Measurements from ENCODE around the gene ZNF304. TPM values are rescaled to one million over a fixed set of nuclear protein-coding genes. Genes with fewer than 3 reads are reported as not detected.

The ZNF304 gene
- 6.2 and 6.5 TPM in 2 replicates for total RNA-seq (2022)
- Bru-seq, nascent RNA = percentile 65 among the genes with signal in this experiment
- percentile 64 among the genes with signal in this experiment for BruChase-seq, experiment 1, labeled RNA remaining after a 6-hour chase
- percentile 79 among the genes with signal in this experiment for BruChase-seq, experiment 2, labeled RNA remaining after a 2-hour chase
- long read RNA-seq, full-length matches to known transcripts = 3 of 4 reads
- long read RNA-seq, partial matches to known transcripts = 0 of 4 reads
- long read RNA-seq, other reads (novel, unspliced or antisense) = 1 of 4 reads

DNA sequence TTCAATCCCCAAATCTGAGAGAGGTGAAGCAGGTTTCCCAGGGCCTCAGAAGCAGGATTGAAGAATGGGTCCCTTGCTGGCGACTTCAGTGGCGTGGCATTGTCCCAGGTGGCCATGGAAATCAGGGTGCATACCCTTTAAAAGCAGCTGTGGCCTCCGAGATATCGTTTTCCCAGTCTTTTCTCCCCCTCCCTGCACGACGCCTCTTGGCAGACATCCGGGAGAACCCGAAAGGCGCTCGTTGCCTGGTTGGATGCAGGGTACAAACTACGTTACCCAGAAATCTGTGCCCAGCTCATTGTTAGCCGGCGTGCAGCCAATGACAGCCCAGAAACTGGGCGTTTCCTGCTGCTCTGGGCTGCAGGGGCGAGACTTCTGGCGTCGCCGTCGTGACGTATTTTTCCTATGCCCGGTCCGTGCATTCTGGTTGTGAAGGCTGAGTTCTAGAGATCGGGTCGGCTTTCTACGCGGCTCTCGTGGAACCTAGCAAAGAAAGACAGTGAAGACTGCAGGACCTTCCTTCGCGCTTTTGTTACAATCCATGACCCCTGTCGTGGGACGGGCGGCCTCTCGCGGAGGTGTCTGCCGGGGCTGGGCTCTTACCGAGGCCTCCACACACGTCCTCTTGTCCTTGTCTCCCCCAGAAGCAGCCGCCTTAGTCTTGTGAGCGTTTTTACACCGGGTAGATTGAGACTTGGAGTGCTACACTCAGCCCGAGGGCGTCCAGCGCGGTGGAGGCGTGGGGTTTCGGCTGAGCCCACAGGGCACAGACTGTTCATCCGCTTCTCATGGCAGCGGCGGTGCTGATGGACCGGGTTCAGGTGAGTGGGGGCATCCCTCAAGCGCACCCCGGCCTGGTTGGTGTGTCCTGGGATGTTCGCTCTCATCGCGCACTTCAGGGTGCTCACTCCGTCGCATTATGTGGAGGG, at the start of gene ZNF304:
Gene ZNF304 (plus strand): TSS at position 395 of the 929 bp plus-strand sequence. CDS start 394 bp downstream, at position 789.
- CTCF ChIA-PET = no interaction called here

DNA sequence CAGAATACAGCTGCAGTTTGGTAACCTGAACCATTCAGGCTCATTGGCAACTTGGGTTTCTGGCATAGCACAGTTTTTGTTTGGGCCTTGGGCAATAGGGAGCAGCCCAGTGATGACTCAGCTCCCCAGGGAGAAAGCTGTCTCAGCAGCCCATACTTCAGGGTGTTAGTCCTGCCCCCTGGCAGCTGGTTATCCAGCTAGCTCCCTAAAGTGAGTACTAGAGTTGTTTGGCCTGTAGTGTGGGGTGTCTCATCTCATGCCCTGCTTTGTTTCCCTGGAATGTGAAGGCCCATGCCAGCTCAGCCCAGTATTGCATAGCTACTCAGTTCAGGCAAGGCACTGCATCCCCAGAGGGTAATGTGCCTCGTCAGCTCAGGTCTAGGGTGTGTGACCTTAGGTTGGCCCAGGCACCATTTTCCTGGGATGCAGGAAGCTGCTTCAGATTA, 49.0 kb upstream of the ZNF304 start:
- Mint-ChIP-seq H3K4me1 (ENCODE audit: low read depth, unreplicated experiment) (no peaks in the 10 kb centered on the region), H3K9me3 (ENCODE audit: low read depth, unreplicated experiment) (peaks cover 21% of the 10 kb centered on the region), H3K27ac (ENCODE audit: unreplicated experiment) (peak overlapping the region; percentile 17), H3K36me3 (ENCODE audit: insufficient read depth, unreplicated experiment) (peaks cover 84% of the 10 kb centered on the region), H3K27me3 (ENCODE audit: unreplicated experiment) (no peaks in the 10 kb centered on the region), H3K4me3 (ENCODE audit: low read depth, unreplicated experiment) (no peak overlapping the region)
- intact Hi-C loops (cut with micrococcal nuclease; ENCODE audit: unreplicated experiment) = no loop called here
- TF ChIP-seq, protein P1, sequence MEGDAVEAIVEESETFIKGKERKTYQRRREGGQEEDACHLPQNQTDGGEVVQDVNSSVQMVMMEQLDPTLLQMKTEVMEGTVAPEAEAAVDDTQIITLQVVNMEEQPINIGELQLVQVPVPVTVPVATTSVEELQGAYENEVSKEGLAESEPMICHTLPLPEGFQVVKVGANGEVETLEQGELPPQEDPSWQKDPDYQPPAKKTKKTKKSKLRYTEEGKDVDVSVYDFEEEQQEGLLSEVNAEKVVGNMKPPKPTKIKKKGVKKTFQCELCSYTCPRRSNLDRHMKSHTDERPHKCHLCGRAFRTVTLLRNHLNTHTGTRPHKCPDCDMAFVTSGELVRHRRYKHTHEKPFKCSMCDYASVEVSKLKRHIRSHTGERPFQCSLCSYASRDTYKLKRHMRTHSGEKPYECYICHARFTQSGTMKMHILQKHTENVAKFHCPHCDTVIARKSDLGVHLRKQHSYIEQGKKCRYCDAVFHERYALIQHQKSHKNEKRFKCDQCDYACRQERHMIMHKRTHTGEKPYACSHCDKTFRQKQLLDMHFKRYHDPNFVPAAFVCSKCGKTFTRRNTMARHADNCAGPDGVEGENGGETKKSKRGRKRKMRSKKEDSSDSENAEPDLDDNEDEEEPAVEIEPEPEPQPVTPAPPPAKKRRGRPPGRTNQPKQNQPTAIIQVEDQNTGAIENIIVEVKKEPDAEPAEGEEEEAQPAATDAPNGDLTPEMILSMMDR (IDR thresholded peaks at IDR 0.05; ENCODE audit: unreplicated experiment) = no peak
- no TSS peak for BruUV-seq (replicated peaks)
- DNase-seq = no peak
- CTCF ChIA-PET = no interaction called here

More for the DNA sequence above, at the start of gene ZNF304:
- Mint-ChIP-seq H3K9me3 (ENCODE audit: low read depth, unreplicated experiment) (peaks cover 20% of the 10 kb centered on the region), H3K27me3 (ENCODE audit: unreplicated experiment) (no peaks in the 10 kb centered on the region), H3K4me3 (ENCODE audit: low read depth, unreplicated experiment) (peak within 1 kb of the TSS; percentile 88), H3K4me1 (ENCODE audit: low read depth, unreplicated experiment) (peaks cover 13% of the 10 kb centered on the region), H3K27ac (ENCODE audit: unreplicated experiment) (peak within 1 kb of the TSS; percentile 83), H3K36me3 (ENCODE audit: insufficient read depth, unreplicated experiment) (peaks cover 20% of the 10 kb centered on the region)
- BruUV-seq (replicated peaks) = TSS peak; percentile 54
- peak; percentile 84 for DNase-seq
- intact Hi-C loops (cut with micrococcal nuclease; ENCODE audit: unreplicated experiment) = no loop called here
- TF ChIP-seq, protein P1 (IDR thresholded peaks at IDR 0.05; ENCODE audit: unreplicated experiment) = no peak

- peaks cover 16% of the 10 kb centered on the region for H3K9me3 Mint-ChIP-seq (ENCODE audit: low read depth, unreplicated experiment)
- CTCF ChIA-PET = no interaction called here
- TF ChIP-seq, protein P1 (IDR thresholded peaks at IDR 0.05; ENCODE audit: unreplicated experiment) = no peak
- H3K27ac Mint-ChIP-seq (ENCODE audit: unreplicated experiment) = peak overlapping the region; percentile 17
- H3K4me1 Mint-ChIP-seq (ENCODE audit: low read depth, unreplicated experiment) = no peaks in the 10 kb centered on the region
- H3K36me3 Mint-ChIP-seq (ENCODE audit: insufficient read depth, unreplicated experiment) = peaks cover 76% of the 10 kb centered on the region
- no peak for DNase-seq
- no peaks in the 10 kb centered on the region for H3K27me3 Mint-ChIP-seq (ENCODE audit: unreplicated experiment)
- BruUV-seq (replicated peaks) = no TSS peak
- no peak overlapping the region for H3K4me3 Mint-ChIP-seq (ENCODE audit: low read depth, unreplicated experiment)
- intact Hi-C loops (cut with micrococcal nuclease; ENCODE audit: unreplicated experiment) = no loop called here
Observed at GRCh38 chr19:57302727-57303401, 48.2 kb upstream of the ZNF304 start.

DNA sequence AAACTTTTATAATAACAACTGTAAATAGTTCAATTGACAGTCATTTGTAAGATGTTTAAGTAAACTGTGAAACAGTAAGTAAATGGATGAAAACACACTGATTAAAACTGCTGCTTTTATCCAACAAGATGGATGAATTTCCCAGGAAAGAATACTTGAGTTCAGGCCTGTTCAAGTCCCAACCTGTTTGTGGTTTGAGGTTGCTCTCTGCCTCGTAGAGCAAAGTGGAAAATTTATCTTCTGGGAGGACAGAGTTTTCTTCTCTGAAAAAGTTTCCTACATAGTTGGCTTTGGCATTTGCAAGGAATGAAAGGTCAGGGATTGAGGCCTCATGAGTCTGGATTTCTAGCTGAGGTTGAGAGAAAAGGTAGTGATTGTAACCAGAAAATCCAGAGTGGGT, 46.0 kb upstream of the ZNF304 start:
- no peak for DNase-seq
- no TSS peak for BruUV-seq (replicated peaks)
- TF ChIP-seq, protein P1 (IDR thresholded peaks at IDR 0.05; ENCODE audit: unreplicated experiment) = no peak
- H3K4me3 Mint-ChIP-seq (ENCODE audit: low read depth, unreplicated experiment) = no peak overlapping the region
- no peak overlapping the region for H3K27ac Mint-ChIP-seq (ENCODE audit: unreplicated experiment)
- intact Hi-C loops (cut with micrococcal nuclease; ENCODE audit: unreplicated experiment) = no loop called here
- CTCF ChIA-PET = no interaction called here
- no peaks in the 10 kb centered on the region for H3K27me3 Mint-ChIP-seq (ENCODE audit: unreplicated experiment)
- H3K9me3 Mint-ChIP-seq (ENCODE audit: low read depth, unreplicated experiment) = peaks cover 12% of the 10 kb centered on the region
- peaks cover 65% of the 10 kb centered on the region for H3K36me3 Mint-ChIP-seq (ENCODE audit: insufficient read depth, unreplicated experiment)
- H3K4me1 Mint-ChIP-seq (ENCODE audit: low read depth, unreplicated experiment) = no peaks in the 10 kb centered on the region

Data from Calu3 (cell line).